CD1c-positive myeloid dendritic cell (primary cell): Measurements from ENCODE around the gene PXDN.
A peak's percentile ranks its signal among the peaks of the same experiment; 100 is the strongest.
"Not testable (repeated sequence)": the region's sequence is repeated elsewhere in the genome, so short reads cannot be mapped to it uniquely, and the experiment has no call there.

ENCODE experiments used
- DNase-seq: peaks from one replicate; pipeline ENCODE4 v3.0.0-alpha.2; 2016; ENCODE audit errors: extremely low spot score

The PXDN gene

GRCh38 chr2:1722692-1723091, 21.6 kb downstream of the PXDN start:
- DNase-seq = no peak

- no peak for DNase-seq
Observed at GRCh38 chr2:1721706-1722646, 22.3 kb downstream of the PXDN start.

GRCh38 chr2:1718339-1719220, 25.7 kb downstream of the PXDN start:
- no peak for DNase-seq

- no peak for DNase-seq
Observed at GRCh38 chr2:1717113-1717512, 27.2 kb downstream of the PXDN start.

GRCh38 chr2:1716441-1716840, 27.9 kb downstream of the PXDN start:
- DNase-seq = no peak

GRCh38 chr2:1716014-1716305, 28.4 kb downstream of the PXDN start:
- not testable (repeated sequence) for DNase-seq

- no peak for DNase-seq
Observed at GRCh38 chr2:1715184-1716013, 28.9 kb downstream of the PXDN start.

GRCh38 chr2:1714291-1715064, 29.8 kb downstream of the PXDN start:
- no peak for DNase-seq

GRCh38 chr2:1713839-1714236, 30.5 kb downstream of the PXDN start:
- no peak for DNase-seq

- no peak for DNase-seq
Observed at GRCh38 chr2:1713142-1713838, 31.0 kb downstream of the PXDN start.

GRCh38 chr2:1709946-1710560, 34.3 kb downstream of the PXDN start:
- no peak for DNase-seq

- no peak for DNase-seq
Observed at GRCh38 chr2:1709335-1709605, 35.0 kb downstream of the PXDN start.

GRCh38 chr2:1708476-1709334, 35.6 kb downstream of the PXDN start:
- no peak for DNase-seq

- DNase-seq = peak; percentile 53
Observed at GRCh38 chr2:1707771-1708418, 36.4 kb downstream of the PXDN start.

GRCh38 chr2:1706089-1706841, 38.0 kb downstream of the PXDN start:
- not testable (repeated sequence) for DNase-seq

GRCh38 chr2:1705557-1706076, 38.7 kb downstream of the PXDN start:
- DNase-seq = no peak

GRCh38 chr2:1704631-1705556, 39.4 kb downstream of the PXDN start:
- DNase-seq = no peak
